Jurkat, Clone E6-1 (cell line): ENCODE measurements around the gene VIPR1.

Experiments used
- DNase-seq: peaks from one replicate; pipeline ENCODE4 v3.0.0-alpha.2; 2011; ENCODE audit warnings: low read depth, low spot score
- H3K4me3 ChIP-seq: 2 replicates; pipeline ENCODE4 v1.5.1; 2011; ENCODE audit warnings: mild to moderate bottlenecking, low read length, control low read depth, moderate library complexity

VIPR1 gene

GRCh38 chr3:42507252-42507651 is 4.8 kb downstream of the VIPR1 start:
- H3K4me3 ChIP-seq: no peak overlapping the region
- no peak for DNase-seq

- no peak for DNase-seq
Measured at GRCh38 chr3:42507761-42508335, 5.4 kb downstream of the VIPR1 start.

GRCh38 chr3:42508562-42508961 is 6.1 kb downstream of the VIPR1 start:
- DNase-seq: no peak

More at GRCh38 chr3:42507761-42508335, 5.4 kb downstream of the VIPR1 start:
- no peak overlapping the region for H3K4me3 ChIP-seq

GRCh38 chr3:42509111-42509510 is 6.7 kb downstream of the VIPR1 start:
- H3K4me3 ChIP-seq: no peak overlapping the region
- no peak for DNase-seq

More at GRCh38 chr3:42508562-42508961, 6.1 kb downstream of the VIPR1 start:
- no peak overlapping the region for H3K4me3 ChIP-seq

GRCh38 chr3:42510325-42510724 is 7.9 kb downstream of the VIPR1 start:
- H3K4me3 ChIP-seq: no peak overlapping the region
- DNase-seq: no peak

GRCh38 chr3:42511201-42511600 is 8.8 kb downstream of the VIPR1 start:
- no peak overlapping the region for H3K4me3 ChIP-seq
- DNase-seq: no peak

- no peak for DNase-seq
- no peak overlapping the region for H3K4me3 ChIP-seq
Measured at GRCh38 chr3:42511736-42512135, 9.3 kb downstream of the VIPR1 start.

GRCh38 chr3:42513121-42513520 is 10.7 kb downstream of the VIPR1 start:
- no peak overlapping the region for H3K4me3 ChIP-seq
- DNase-seq: no peak

GRCh38 chr3:42513521-42513920 is 11.1 kb downstream of the VIPR1 start:
- no peak for DNase-seq
- H3K4me3 ChIP-seq: no peak overlapping the region

- no peak overlapping the region for H3K4me3 ChIP-seq
- no peak for DNase-seq
Measured at GRCh38 chr3:42514876-42515275, 12.4 kb downstream of the VIPR1 start.

GRCh38 chr3:42515391-42515916 is 13.0 kb downstream of the VIPR1 start:
- DNase-seq: no peak
- H3K4me3 ChIP-seq: no peak overlapping the region

GRCh38 chr3:42515976-42516375 is 13.5 kb downstream of the VIPR1 start:
- H3K4me3 ChIP-seq: no peak overlapping the region
- DNase-seq: no peak

- DNase-seq: no peak
Measured at GRCh38 chr3:42516443-42516842, 14.0 kb downstream of the VIPR1 start.

GRCh38 chr3:42517117-42517516 is 14.7 kb downstream of the VIPR1 start:
- no peak overlapping the region for H3K4me3 ChIP-seq

More at GRCh38 chr3:42516443-42516842, 14.0 kb downstream of the VIPR1 start:
- H3K4me3 ChIP-seq: no peak overlapping the region

GRCh38 chr3:42518800-42519567 is 16.5 kb downstream of the VIPR1 start:
- DNase-seq: peak; percentile 53
- no peak overlapping the region for H3K4me3 ChIP-seq

More at GRCh38 chr3:42517117-42517516, 14.7 kb downstream of the VIPR1 start:
- DNase-seq: no peak

- no peak for DNase-seq
- no peak overlapping the region for H3K4me3 ChIP-seq
Measured at GRCh38 chr3:42519568-42519962, 17.1 kb downstream of the VIPR1 start.

GRCh38 chr3:42520336-42520735 is 17.9 kb downstream of the VIPR1 start:
- no peak overlapping the region for H3K4me3 ChIP-seq
- no peak for DNase-seq

- DNase-seq: no peak
- H3K4me3 ChIP-seq: no peak overlapping the region
Measured at GRCh38 chr3:42520906-42521305, 18.5 kb downstream of the VIPR1 start.

GRCh38 chr3:42524751-42525150 is 22.3 kb downstream of the VIPR1 start:
- no peak for DNase-seq
- H3K4me3 ChIP-seq: no peak overlapping the region

- DNase-seq: no peak
- no peak overlapping the region for H3K4me3 ChIP-seq
Measured at GRCh38 chr3:42525212-42525611, 22.8 kb downstream of the VIPR1 start.
